Neural progenitor cell (in vitro differentiated cells): ENCODE data around the gene GATA1. TPM values are rescaled to one million over a fixed set of nuclear protein-coding genes. Genes with fewer than 3 reads are reported as not detected.

ENCODE experiments used
- DNase-seq: peaks from one replicate; pipeline ENCODE4 v3.0.0-alpha.2; 2016; ENCODE audit warnings: low spot score
- H2AFZ ChIP-seq: fragments of 200-600 bp; sonication (generic); replicated peaks from 2 replicates; pipeline ENCODE4 v1.6.1; 2016; ENCODE audit warnings: antibody characterized with exemption
- H3F3A ChIP-seq: fragments of 200-600 bp; sonication (generic); 2 replicates; pipeline ENCODE4 v1.6.1; 2016; ENCODE audit warnings: antibody characterized with exemption, low read depth
- H3K27ac ChIP-seq: fragments of 200-600 bp; sonication (generic); 2 replicates; pipeline ENCODE4 v1.5.1; 2016; ENCODE audit warnings: mild to moderate bottlenecking
- H3K27me3 ChIP-seq: fragments of 200-600 bp; sonication (generic); 2 replicates; pipeline ENCODE4 v1.6.1; 2016; ENCODE audit warnings: mild to moderate bottlenecking, moderate library complexity
- H3K36me3 ChIP-seq: fragments of 200-600 bp; sonication (generic); 2 replicates; pipeline ENCODE4 v1.5.1; 2016
- H3K4me1 ChIP-seq: fragments of 200-600 bp; sonication (generic); 2 replicates; pipeline ENCODE4 v1.6.1; 2016; ENCODE audit warnings: mixed run types
- H3K4me2 ChIP-seq: fragments of 200-600 bp; sonication (generic); 2 replicates; pipeline ENCODE4 v1.6.1; 2016
- H3K4me3 ChIP-seq: fragments of 200-600 bp; sonication (generic); 2 replicates; pipeline ENCODE4 v1.5.1; 2016
- H3K79me2 ChIP-seq: fragments of 200-600 bp; sonication (generic); 2 replicates; pipeline ENCODE4 v1.6.1; 2016; ENCODE audit warnings: low read depth
- H3K9ac ChIP-seq: fragments of 200-600 bp; sonication (generic); 2 replicates; pipeline ENCODE4 v1.6.1; 2016
- H3K9me3 ChIP-seq: fragments of 200-600 bp; sonication (generic); 2 replicates; pipeline ENCODE4 v1.5.1; 2016; ENCODE audit warnings: low read depth
- H4K20me1 ChIP-seq: fragments of 200-600 bp; sonication (generic); 2 replicates; pipeline ENCODE4 v1.6.1; 2016; ENCODE audit warnings: low read depth
- H3K27ac Mint-ChIP-seq: 3 replicates; pipeline ENCODE4 v1.8.0; 2021; ENCODE audit warnings: mixed read lengths
- H3K27me3 Mint-ChIP-seq: 2 replicates; pipeline ENCODE4 v1.8.0; 2022; ENCODE audit warnings: low read depth, mild to moderate bottlenecking, inconsistent platforms, moderate library complexity, mixed read lengths; ENCODE audit not compliant: insufficient read depth
- H3K36me3 Mint-ChIP-seq: 3 replicates; pipeline ENCODE4 v1.8.0; 2021; ENCODE audit warnings: mixed read lengths
- H3K4me1 Mint-ChIP-seq: 3 replicates; pipeline ENCODE4 v1.8.0; 2021; ENCODE audit warnings: mixed read lengths
- H3K4me3 Mint-ChIP-seq: 3 replicates; pipeline ENCODE4 v1.8.0; 2021; ENCODE audit warnings: mild to moderate bottlenecking, moderate library complexity, mixed read lengths
- H3K9me3 Mint-ChIP-seq: 3 replicates; pipeline ENCODE4 v1.8.0; 2020; ENCODE audit warnings: mixed read lengths
- CTCF ChIP-seq: fragments of 200-600 bp; sonication (generic); IDR thresholded peaks from 2 replicates; pipeline ENCODE4 v1.5.1; 2017; ENCODE audit warnings: antibody characterized with exemption, mild to moderate bottlenecking
- EZH2 ChIP-seq: fragments of 200-600 bp; sonication (generic); IDR thresholded peaks from 2 replicates; pipeline ENCODE4 v1.6.1; 2017; ENCODE audit warnings: antibody characterized with exemption, mild to moderate bottlenecking, moderate library complexity
- EZH2phosphoT487 ChIP-seq: fragments of 200-600 bp; sonication (generic); IDR thresholded peaks from 2 replicates; pipeline ENCODE4 v1.6.1; 2017; ENCODE audit warnings: antibody characterized with exemption
- total RNA-seq: library from RNA; depleted of rRNA; stranded (reverse); fragments of >200 nt; gene quantifications from 2 replicates; pipeline ENCODE4 v1.2.3, GENCODE V29; 2015; ENCODE audit warnings: low replicate concordance

The GATA1 gene
- total RNA-seq, 1 donor from 2014 or later, result not detected

DNA sequence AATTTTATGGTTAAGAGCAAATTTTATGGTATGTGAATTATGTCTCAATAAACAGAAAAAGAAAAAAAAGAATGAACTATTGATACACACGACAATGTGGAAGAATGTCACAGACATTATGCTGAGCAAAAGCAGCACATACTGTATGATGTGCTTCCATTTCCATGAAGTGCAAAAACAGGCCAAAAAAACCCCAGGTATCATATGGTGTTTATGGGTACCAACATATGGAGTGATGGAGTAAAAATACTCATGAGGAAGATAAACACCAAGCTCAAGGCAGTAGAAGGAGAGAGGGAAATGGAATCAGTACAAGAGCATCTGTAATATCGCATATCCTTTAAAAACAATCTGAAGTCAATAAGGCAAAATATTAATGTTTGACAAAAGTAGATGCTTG is 4.2 kb upstream of the GATA1 start:
- Histone ChIP-seq H3K4me2 (no peak overlapping the region), H3K27ac (no peak overlapping the region), H3K27me3 (no peaks in the 10 kb centered on the region), H3K9me3 (no peaks in the 10 kb centered on the region), H3K9ac (no peak overlapping the region), H3F3A (no peaks in the 10 kb centered on the region), H3K79me2 (no peaks in the 10 kb centered on the region), H4K20me1 (no peaks in the 10 kb centered on the region), H3K36me3 (no peaks in the 10 kb centered on the region), H2AFZ (no peak overlapping the region), H3K4me1 (no peaks in the 10 kb centered on the region), H3K4me3 (no peak overlapping the region)
- Mint-ChIP-seq H3K4me3 (no peak overlapping the region), H3K27ac (no peak overlapping the region), H3K36me3 (no peaks in the 10 kb centered on the region), H3K9me3 (peaks cover 9% of the 10 kb centered on the region), H3K27me3 (peaks cover 6% of the 10 kb centered on the region), H3K4me1 (peaks cover 5% of the 10 kb centered on the region)
- no peak for DNase-seq
- no peak for TF ChIP-seq EZH2phosphoT487
- no peak for TF ChIP-seq CTCF
- TF ChIP-seq EZH2, result no peak

GRCh38 chrX:48782795-48783194 is 3.6 kb upstream of the GATA1 start:
- Mint-ChIP-seq H3K4me1 (peaks cover 5% of the 10 kb centered on the region), H3K9me3 (peaks cover 12% of the 10 kb centered on the region), H3K36me3 (no peaks in the 10 kb centered on the region), H3K4me3 (no peak overlapping the region), H3K27me3 (peaks cover 6% of the 10 kb centered on the region), H3K27ac (no peak overlapping the region)
- no peaks in the 10 kb centered on the region for H3K9me3 ChIP-seq
- H3F3A ChIP-seq, result no peaks in the 10 kb centered on the region
- DNase-seq, result no peak
- no peak for TF ChIP-seq EZH2
- no peak for TF ChIP-seq EZH2phosphoT487
- TF ChIP-seq CTCF, result no peak
- no peaks in the 10 kb centered on the region for H3K79me2 ChIP-seq
- no peaks in the 10 kb centered on the region for H3K36me3 ChIP-seq
- H3K4me2 ChIP-seq, result no peak overlapping the region
- H3K27me3 ChIP-seq, result no peaks in the 10 kb centered on the region
- no peak overlapping the region for H2AFZ ChIP-seq
- H3K27ac ChIP-seq, result no peak overlapping the region
- no peak overlapping the region for H3K9ac ChIP-seq
- no peaks in the 10 kb centered on the region for H3K4me1 ChIP-seq
- no peaks in the 10 kb centered on the region for H4K20me1 ChIP-seq
- no peak overlapping the region for H3K4me3 ChIP-seq

- H4K20me1 ChIP-seq, result no peaks in the 10 kb centered on the region
- H3K27me3 Mint-ChIP-seq, result peaks cover 9% of the 10 kb centered on the region
- H2AFZ ChIP-seq, result no peak overlapping the region
- no peak overlapping the region for H3K27ac Mint-ChIP-seq
- no peaks in the 10 kb centered on the region for H3K4me1 ChIP-seq
- H3K4me3 Mint-ChIP-seq, result no peak overlapping the region
- H3K36me3 Mint-ChIP-seq, result no peaks in the 10 kb centered on the region
- no peak for TF ChIP-seq EZH2phosphoT487
- TF ChIP-seq EZH2, result no peak
- TF ChIP-seq CTCF, result no peak
- H3K9me3 Mint-ChIP-seq, result peaks cover 12% of the 10 kb centered on the region
- no peak overlapping the region for H3K27ac ChIP-seq
- H3K9me3 ChIP-seq, result no peaks in the 10 kb centered on the region
- H3K9ac ChIP-seq, result no peak overlapping the region
- H3K4me1 Mint-ChIP-seq, result peaks cover under 1% of the 10 kb centered on the region
- H3F3A ChIP-seq, result no peaks in the 10 kb centered on the region
- H3K27me3 ChIP-seq, result no peaks in the 10 kb centered on the region
- H3K4me3 ChIP-seq, result no peak overlapping the region
- no peak for DNase-seq
- no peak overlapping the region for H3K4me2 ChIP-seq
- no peaks in the 10 kb centered on the region for H3K36me3 ChIP-seq
- H3K79me2 ChIP-seq, result no peaks in the 10 kb centered on the region
These were observed 1.7 kb upstream of the GATA1 start for GRCh38 chrX:48784726-48785125.

DNA sequence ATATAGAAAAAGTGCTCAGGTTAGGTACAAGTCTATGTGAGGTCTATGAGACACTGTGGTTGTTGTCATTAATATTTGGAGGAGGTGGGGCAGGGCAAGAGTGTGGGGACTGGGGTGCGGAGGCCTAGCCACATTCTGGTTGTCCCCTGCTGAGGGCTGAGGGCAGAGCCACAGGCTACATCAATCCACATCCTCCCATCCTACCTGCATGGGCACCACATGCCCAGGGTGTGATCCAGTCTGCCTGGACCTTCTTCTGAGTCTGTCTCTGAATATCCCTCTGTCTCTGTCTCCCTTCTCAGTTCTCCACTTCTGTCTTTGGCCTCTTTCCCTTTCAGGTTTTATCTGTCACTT is 1.2 kb upstream of the GATA1 start:
- Mint-ChIP-seq H3K36me3 (no peaks in the 10 kb centered on the region), H3K4me3 (no peak overlapping the region), H3K27me3 (peaks cover 8% of the 10 kb centered on the region), H3K4me1 (no peaks in the 10 kb centered on the region), H3K9me3 (peaks cover 12% of the 10 kb centered on the region), H3K27ac (no peak overlapping the region)
- H3K27me3 ChIP-seq, result no peaks in the 10 kb centered on the region
- H3K36me3 ChIP-seq, result no peaks in the 10 kb centered on the region
- no peak for DNase-seq
- TF ChIP-seq CTCF (no peak), EZH2 (no peak)
- no peaks in the 10 kb centered on the region for H3F3A ChIP-seq
- no peak overlapping the region for H2AFZ ChIP-seq
- no peaks in the 10 kb centered on the region for H3K79me2 ChIP-seq
- no peaks in the 10 kb centered on the region for H3K4me1 ChIP-seq
- H3K4me3 ChIP-seq, result no peak overlapping the region
- H4K20me1 ChIP-seq, result no peaks in the 10 kb centered on the region
- H3K27ac ChIP-seq, result no peak overlapping the region
- no peak overlapping the region for H3K4me2 ChIP-seq
- no peaks in the 10 kb centered on the region for H3K9me3 ChIP-seq
- H3K9ac ChIP-seq, result no peak overlapping the region
